A549 (cell line): Measurements from ENCODE around the gene KDM6A. TPM values are rescaled to one million over a fixed set of nuclear protein-coding genes. Genes with fewer than 3 reads are reported as not detected.

Experiments
- ATAC-seq, 2 experiments: fragments of 200-7000 bp in 1 of 2; fragments of >200 bp in 1 of 2; cut with Nextera tagmentation in 1 of 2; cut with Tn5 transposase in 1 of 2; 3 replicates each; pipeline versions ENCODE4 v1.8.0 to v1.9.1; 2018 to 2020; ENCODE audit warnings: mild to moderate bottlenecking in 1 of 2, moderate library complexity in 1 of 2
- CTCF ChIA-PET: fragments of 300-600 bp; sonication (Branson Sonifier 250); formaldehyde crosslinking; extraction: SDS; loops from one replicate; lab custom pipeline; 2021; ENCODE audit warnings: antibody characterized with exemption, inconsistent platforms; lab: Yijun Ruan, JAX
- POLR2A ChIA-PET: fragments of 350-600 bp; formaldehyde crosslinking; extraction: SDS; loops from one replicate; lab custom pipeline; 2021; ENCODE audit warnings: antibody characterized with exemption, inconsistent platforms; lab: Yijun Ruan, JAX
- DNase-seq, 2 experiments: peaks; one replicate each; pipeline versions ENCODE4 v3.0.0 to v3.0.0-alpha.2; 2011 to 2016; ENCODE audit warnings: low read depth in 1 of 2, low spot score in 1 of 2
- FAIRE-seq: peaks from 2 replicates; lab custom pipeline; 2011; peaks lifted over from hg19 to GRCh38; lab: Jason Lieb, UNC
- H3K27ac ChIP-seq, 2 experiments: fragments of >200 bp; sonication (Bioruptor Twin); formaldehyde crosslinking; 3 replicates each; pipeline ENCODE4 v1.5.1; 2016 to 2017
- H3K4me1 ChIP-seq: fragments of >200 bp; sonication (Bioruptor Twin); formaldehyde crosslinking; 3 replicates; pipeline ENCODE4 v1.6.1; 2016
- H3K4me2 ChIP-seq: fragments of >200 bp; sonication (Bioruptor Twin); formaldehyde crosslinking; 3 replicates; pipeline ENCODE4 v1.6.1; 2016
- H3K4me3 ChIP-seq: fragments of >200 bp; sonication (Bioruptor Twin); formaldehyde crosslinking; 3 replicates; pipeline ENCODE4 v1.5.1; 2016
- H3K9me3 ChIP-seq: fragments of >200 bp; sonication (Bioruptor Twin); formaldehyde crosslinking; 3 replicates; pipeline ENCODE4 v1.6.1; 2016
- ATOH8 ChIP-seq: fragments of 250-450 bp; sonication (Bioruptor Pico); IDR thresholded peaks from 2 replicates; pipeline ENCODE4 v1.5.0; 2020; ENCODE audit warnings: low read depth, mild to moderate bottlenecking, moderate library complexity
- BHLHE40 ChIP-seq: IDR thresholded peaks from 2 replicates; pipeline ENCODE4 v1.6.1; 2012; ENCODE audit warnings: low read depth, low read length, inconsistent platforms
- CBX2 ChIP-seq: fragments of 200-600 bp; sonication (generic); IDR thresholded peaks from 2 replicates; pipeline ENCODE4 v1.6.1; 2016; ENCODE audit warnings: low read depth, mild to moderate bottlenecking, borderline replicate concordance
- CTCF ChIP-seq: fragments of >200 bp; sonication (Bioruptor Twin); formaldehyde crosslinking; IDR thresholded peaks from 3 replicates; pipeline ENCODE4 v1.5.1; 2016
- ELK1 ChIP-seq: fragments of 150-350 bp; IDR thresholded peaks from 2 replicates; pipeline ENCODE4 v1.6.1; 2014; ENCODE audit warnings: low read depth, mild to moderate bottlenecking, low read length
- FOSB ChIP-seq: fragments of 250-450 bp; sonication (Bioruptor Pico); IDR thresholded peaks from 2 replicates; pipeline ENCODE4 v1.5.0; 2020; ENCODE audit warnings: mild to moderate bottlenecking, moderate library complexity
- HEYL ChIP-seq: fragments of 250-450 bp; sonication (Bioruptor Pico); IDR thresholded peaks from 2 replicates; pipeline ENCODE4 v1.8.0; 2021; ENCODE audit warnings: mild to moderate bottlenecking, moderate library complexity
- HMGXB4 ChIP-seq: fragments of 250-450 bp; sonication (Bioruptor Pico); IDR thresholded peaks from 2 replicates; pipeline ENCODE4 v1.5.0; 2021; ENCODE audit warnings: mild to moderate bottlenecking, moderate library complexity, borderline replicate concordance
- HOXA7 ChIP-seq: fragments of 250-450 bp; sonication (Bioruptor Pico); IDR thresholded peaks from 2 replicates; pipeline ENCODE4 v1.5.0; 2020; ENCODE audit warnings: mild to moderate bottlenecking, moderate library complexity
- JUN ChIP-seq, 2 experiments: fragments of >200 bp; sonication (Bioruptor Twin); formaldehyde crosslinking; IDR thresholded peaks; 2 replicates in 1 of 2; 3 replicates in 1 of 2; pipeline ENCODE4 v1.6.1; 2016 to 2017
- KDM5A ChIP-seq: fragments of 200-600 bp; sonication (generic); IDR thresholded peaks from 2 replicates; pipeline ENCODE4 v1.6.1; 2016; ENCODE audit warnings: antibody characterized with exemption, mild to moderate bottlenecking
- MAFK ChIP-seq: fragments of 450-650 bp; IDR thresholded peaks from 2 replicates; pipeline ENCODE4 v1.6.1; 2014; ENCODE audit not compliant: partially characterized antibody
- MAZ ChIP-seq: fragments of 150-350 bp; IDR thresholded peaks from 2 replicates; pipeline ENCODE4 v1.6.1; 2014; ENCODE audit warnings: antibody characterized with exemption, low read depth, low read length, borderline replicate concordance
- MYC ChIP-seq: IDR thresholded peaks from 2 replicates; pipeline ENCODE4 v1.6.1; 2012; ENCODE audit warnings: mild to moderate bottlenecking, inconsistent platforms, low read length, improper control_type of control experiment, borderline replicate concordance
- NFE2L2 ChIP-seq: fragments of 150-350 bp; conservative IDR thresholded peaks from 2 replicates; pipeline ENCODE4 v1.6.1; 2014; ENCODE audit warnings: low read length
- NPAS2 ChIP-seq: fragments of 250-450 bp; sonication (Bioruptor Pico); IDR thresholded peaks from 2 replicates; pipeline ENCODE4 v1.8.0; 2022; ENCODE audit warnings: mild to moderate bottlenecking, moderate library complexity, borderline replicate concordance
- PHF8 ChIP-seq: fragments of 200-600 bp; sonication (generic); IDR thresholded peaks from 2 replicates; pipeline ENCODE4 v1.6.1; 2016; ENCODE audit warnings: low read depth, mild to moderate bottlenecking, antibody characterized with exemption, moderate library complexity, borderline replicate concordance
- POLR2A ChIP-seq: IDR thresholded peaks from 2 replicates; pipeline ENCODE4 v1.6.1; 2012; ENCODE audit warnings: mild to moderate bottlenecking, low read length
- POLR2AphosphoS2 ChIP-seq: conservative IDR thresholded peaks from 2 replicates; pipeline ENCODE4 v1.6.1; 2012; ENCODE audit warnings: low read length, improper control_type of control experiment, inconsistent platforms
- RAD21 ChIP-seq, 2 experiments: fragments of >200 bp in 1 of 2; sonication (Bioruptor Twin) in 1 of 2; formaldehyde crosslinking in 1 of 2; IDR thresholded peaks in 1 of 2; conservative IDR thresholded peaks in 1 of 2; 2 replicates in 1 of 2; 3 replicates in 1 of 2; pipeline ENCODE4 v1.6.1; 2012 to 2018; ENCODE audit warnings: inconsistent platforms in 1 of 2
- RFX5 ChIP-seq: fragments of 450-650 bp; IDR thresholded peaks from 2 replicates; pipeline ENCODE4 v1.7.1; 2014; ENCODE audit warnings: antibody characterized with exemption, mild to moderate bottlenecking, moderate library complexity
- RNF2 ChIP-seq: fragments of 200-600 bp; sonication (generic); IDR thresholded peaks from 2 replicates; pipeline ENCODE4 v1.6.1; 2016; ENCODE audit warnings: low read depth, mild to moderate bottlenecking, antibody characterized with exemption, moderate library complexity, borderline replicate concordance
- SREBF2 ChIP-seq: fragments of 450-650 bp; IDR thresholded peaks from 2 replicates; pipeline ENCODE4 v1.6.1; 2014; ENCODE audit warnings: mild to moderate bottlenecking, moderate library complexity
- ZFP36 ChIP-seq: fragments of 450-650 bp; IDR thresholded peaks from 2 replicates; pipeline ENCODE4 v1.6.1; 2014; ENCODE audit warnings: borderline replicate concordance; ENCODE audit not compliant: partially characterized antibody
- WGBS: methylation state at CpG from one replicate; pipeline ENCODE4 v1.1.6; 2017; ENCODE audit errors: missing lambda C conversion rate; 5-methylcytosine and 5-hydroxymethylcytosine counted together
- polyA plus RNA-seq, 4 experiments: library from polyadenylated mRNA; depleted of rRNA in 3 of 4; stranded (reverse); fragments of >200 nt; fragmentation: RNase III in 1 of 4; extraction: RNeasy Plus Mini Kit Qiagen cat#74134 plus additional on column Dnase treatment in 1 of 4; gene quantifications; 2 replicates in 3 of 4; 3 replicates in 1 of 4; pipeline ENCODE4 v1.2.3, GENCODE V29; 2011 to 2017

Gene KDM6A
- polyA plus RNA-seq, 2 of the 4 experiments (the other 2 are of a cell fraction) = 9.3 to 18.4 TPM

GRCh38 chrX:44897539-44897938 lies 24.6 kb downstream of the KDM6A start:
- FAIRE-seq (no peak), ATAC-seq (no peak), DNase-seq (no peak)
- no peak for TF ChIP-seq HEYL (CRISPR knock-in tag)
- no peak for TF ChIP-seq POLR2A
- no peak for TF ChIP-seq SREBF2
- no peak for TF ChIP-seq HMGXB4 (CRISPR knock-in tag)
- TF ChIP-seq RAD21 (conservative IDR thresholded peaks at IDR 0.05 in 1 of 2, IDR thresholded peaks at IDR 0.05 in 1 of 2) = no peak
- TF ChIP-seq ZFP36 = no peak
- no peak overlapping the region for H3K27ac ChIP-seq
- ChIA-PET POLR2A (no interaction called here), CTCF (interaction anchor here (1.0 to 2.1 kb wide), 2 partner anchors 9 to 16 kb away, joined by 3 to 5 read pairs; no protein-coding TSS in a partner anchor)
- H3K4me3 ChIP-seq = no peak overlapping the region
- no peak overlapping the region for H3K4me2 ChIP-seq
- H3K9me3 ChIP-seq = no peaks in the 10 kb centered on the region
- 100% methylated on average over 2 of the region's 2 CpGs for WGBS
- peaks cover 16% of the 10 kb centered on the region for H3K4me1 ChIP-seq

- DNase-seq (no peak), FAIRE-seq (no peak), ATAC-seq (peak in 1 of 2 experiments; percentile 36; a peak in 1 of 6 replicates)
- no peak for TF ChIP-seq MYC
- no peak for TF ChIP-seq ATOH8
- TF ChIP-seq HOXA7 (CRISPR knock-in tag) = no peak
- no peak for TF ChIP-seq NPAS2 (CRISPR knock-in tag)
- no peak for TF ChIP-seq POLR2AphosphoS2
- TF ChIP-seq CTCF = no peak
- no peak for TF ChIP-seq KDM5A
- H3K4me3 ChIP-seq = no peak overlapping the region
- 0 out of 6 replicates have a peak overlapping the region, but pooled peaks of 1 of the 2 experiments have one; percentile 35 for H3K27ac ChIP-seq
- ChIA-PET POLR2A (no interaction called here), CTCF (interaction anchor here (0.5 to 2.1 kb wide), 3 partner anchors 10 to 62 kb away, joined by 3 to 5 read pairs (median 3); no protein-coding TSS in a partner anchor)
- WGBS = 95% methylated on average over 3 of the region's 3 CpGs
- H3K4me1 ChIP-seq = peaks cover 26% of the 10 kb centered on the region
- peaks cover 3% of the 10 kb centered on the region; the same call in 1 of the 3 replicates for H3K9me3 ChIP-seq
- 0 out of 3 replicates have a peak overlapping the region, but pooled peaks have one; percentile 5 for H3K4me2 ChIP-seq
Measured at GRCh38 chrX:44898411-44899221, 25.6 kb downstream of the KDM6A start.

- Histone ChIP-seq H3K4me2 (no peak overlapping the region), H3K4me3 (no peak overlapping the region), H3K4me1 (peaks cover 40% of the 10 kb centered on the region), H3K27ac (no peak overlapping the region), H3K9me3 (peaks cover 3% of the 10 kb centered on the region; the same call in 1 of the 3 replicates)
- DNase-seq = no peak
- FAIRE-seq = no peak
- ChIA-PET POLR2A (no interaction called here), CTCF (no interaction called here)
- no peak for ATAC-seq
- 90% methylated on average over 4 of the region's 4 CpGs for WGBS
- TF ChIP-seq JUN (IDR thresholded peaks at IDR 0.05) (no peak), MAFK (no peak), RNF2 (no peak), MAZ (no peak), NFE2L2 (no peak), FOSB (CRISPR knock-in tag) (no peak), RFX5 (no peak), BHLHE40 (no peak), RAD21 (conservative IDR thresholded peaks at IDR 0.05 in 1 of 2, IDR thresholded peaks at IDR 0.05 in 1 of 2) (no peak), ELK1 (no peak), CBX2 (no peak), PHF8 (no peak), HMGXB4 (CRISPR knock-in tag) (no peak)
Measured at GRCh38 chrX:44899946-44900345, 27.0 kb downstream of the KDM6A start.
